Panc1 (cell line): Measurements from ENCODE around the gene CHRM4. TPM values are rescaled to one million over a fixed set of nuclear protein-coding genes. Genes with fewer than 3 reads are reported as not detected.

Source experiments
- ATAC-seq: fragments of 200-7000 bp; cut with Tn5 transposase; 2 replicates; pipeline ENCODE4 v1.9.1; 2020; ENCODE audit warnings: mild to moderate bottlenecking, moderate library complexity
- BruUV-seq: library from RNA; stranded (reverse); fragments of 400-500 nt; replicated peaks from 2 replicates; lab custom pipeline; 2021; lab: Mats Ljungman, UMichigan
- CTCF ChIA-PET: fragments of 300-600 bp; sonication (Branson Sonifier 250); formaldehyde crosslinking; loops from one replicate; lab custom pipeline; 2022; ENCODE audit warnings: antibody characterized with exemption; lab: Charles Lee
- POLR2A ChIA-PET: fragments of 300-600 bp; sonication (Branson Sonifier 250); formaldehyde crosslinking; loops from one replicate; lab custom pipeline; 2022; ENCODE audit warnings: antibody characterized with exemption; lab: Charles Lee
- DNase-seq: peaks from one replicate; pipeline ENCODE4 v3.0.0-alpha.2; 2010; ENCODE audit warnings: low read depth, low spot score
- H3K27ac ChIP-seq: 2 replicates; pipeline ENCODE4 v1.5.1; 2011; ENCODE audit warnings: mild to moderate bottlenecking, low read length, inconsistent platforms
- H3K27me3 ChIP-seq: fragments of 200-500 bp; sonication (Bioruptor generic); 2 replicates; pipeline ENCODE4 v1.6.0; 2014; ENCODE audit warnings: low read length, inconsistent platforms; ENCODE audit not compliant: control insufficient read depth, insufficient read depth
- H3K36me3 ChIP-seq: fragments of 200-500 bp; sonication (Bioruptor generic); 2 replicates; pipeline ENCODE4 v1.5.1; 2014; ENCODE audit warnings: inconsistent platforms, mild to moderate bottlenecking, low read length, moderate library complexity; ENCODE audit not compliant: control insufficient read depth, insufficient read depth
- H3K4me1 ChIP-seq: 2 replicates; pipeline ENCODE4 v1.5.1; 2011; ENCODE audit warnings: inconsistent platforms, mild to moderate bottlenecking, low read length, moderate library complexity; ENCODE audit not compliant: control insufficient read depth, insufficient read depth
- H3K4me3 ChIP-seq, 2 experiments: 2 replicates each; pipeline ENCODE4 v1.5.1; 2011 to 2012; ENCODE audit warnings: low read depth in 2 of 2, low read length in 2 of 2, mild to moderate bottlenecking in 2 of 2, inconsistent platforms in 1 of 2, moderate library complexity in 1 of 2
- H3K9me3 ChIP-seq: fragments of 200-500 bp; sonication (Bioruptor generic); 2 replicates; pipeline ENCODE4 v1.5.1; 2014; ENCODE audit warnings: low read depth, mild to moderate bottlenecking, inconsistent platforms, low read length, moderate library complexity; ENCODE audit not compliant: control insufficient read depth, insufficient read depth
- CTCF ChIP-seq: fragments of 450-650 bp; IDR thresholded peaks from 2 replicates; pipeline ENCODE4 v1.5.1; 2017; ENCODE audit warnings: mild to moderate bottlenecking
- POLR2AphosphoS5 ChIP-seq: IDR thresholded peaks from 2 replicates; pipeline ENCODE4 v1.6.1; 2012; ENCODE audit warnings: mild to moderate bottlenecking, low read depth, low read length, moderate library complexity
- REST ChIP-seq, 2 experiments: IDR thresholded peaks; 2 replicates each; pipeline ENCODE4 v1.6.1; 2011 to 2012; ENCODE audit warnings: low read depth in 2 of 2, control low read depth in 1 of 2, low read length in 1 of 2, mild to moderate bottlenecking in 1 of 2, moderate library complexity in 1 of 2; ENCODE audit not compliant: insufficient read depth in 1 of 2
- SIN3A ChIP-seq: IDR thresholded peaks from 2 replicates; pipeline ENCODE4 v1.6.1; 2012; ENCODE audit warnings: low read depth, mild to moderate bottlenecking, low read length, moderate library complexity, borderline replicate concordance; ENCODE audit not compliant: insufficient read depth
- TCF7L2 ChIP-seq: IDR thresholded peaks from 2 replicates; pipeline ENCODE4 v1.6.1; 2011; ENCODE audit warnings: mild to moderate bottlenecking, low read depth, low read length, inconsistent platforms
- in situ Hi-C: cut with HindIII; loops from 2 replicates; pipeline ENCODE4 v1.10.0; 2016; ENCODE audit warnings: low sequenced_read_pairs, low pct_unique_long_range_greater_than_20kb
- intact Hi-C: fragments of 100-400 bp; cut with micrococcal nuclease; formaldehyde crosslinking; loops from one replicate; pipeline ENCODE4 v1.10.0; 2022; ENCODE audit not compliant: unreplicated experiment
- total RNA-seq: library from RNA; stranded (reverse); gene quantifications from one replicate; pipeline ENCODE4 v1.2.1, GENCODE V29; 2021; ENCODE audit not compliant: unreplicated experiment

The CHRM4 gene
- total RNA-seq, 1 experiment from 2014 or later, result 3.1 TPM

- TF ChIP-seq TCF7L2 (no peak), CTCF (no peak), SIN3A (no peak), REST (IDR thresholded peaks at IDR 0.05; ENCODE audit: insufficient read depth in 1 of 2, low read depth in 2 of 2, low read length in 1 of 2) (no peak), POLR2AphosphoS5 (no peak)
- Histone ChIP-seq H3K4me1 (peaks cover 7% of the 10 kb centered on the region), H3K27ac (no peak overlapping the region), H3K4me3 (no peak overlapping the region), H3K9me3 (no peaks in the 10 kb centered on the region), H3K27me3 (no peaks in the 10 kb centered on the region), H3K36me3 (no peaks in the 10 kb centered on the region)
- intact Hi-C loops (no loop called here), in situ Hi-C loops (no loop called here)
- POLR2A ChIA-PET, result no interaction called here
- BruUV-seq, result no TSS peak
- CTCF ChIA-PET, result interaction anchor here (0.6 kb wide), 1 partner anchor 1016 kb away, joined by 3 read pairs; no protein-coding TSS in a partner anchor
- ATAC-seq (no peak; the same call in 1 of the 2 replicates), DNase-seq (no peak)
Measured at GRCh38 chr11:46338988-46339666, 52.4 kb downstream of the CHRM4 start.

- no peak for TF ChIP-seq SIN3A
- no peak for TF ChIP-seq TCF7L2
- TF ChIP-seq REST (IDR thresholded peaks at IDR 0.05; ENCODE audit: insufficient read depth in 1 of 2, low read depth in 2 of 2, low read length in 1 of 2), result no peak
- no peak for TF ChIP-seq CTCF
- no peak for TF ChIP-seq POLR2AphosphoS5
- Histone ChIP-seq H3K27me3 (no peaks in the 10 kb centered on the region), H3K4me3 (no peak overlapping the region), H3K9me3 (no peaks in the 10 kb centered on the region), H3K4me1 (peaks cover 7% of the 10 kb centered on the region), H3K36me3 (no peaks in the 10 kb centered on the region), H3K27ac (no peak overlapping the region)
- ChIA-PET POLR2A (no interaction called here), CTCF (no interaction called here)
- ATAC-seq (no peak), DNase-seq (no peak)
- in situ Hi-C loops, result no loop called here
- BruUV-seq, result no TSS peak
- intact Hi-C loops, result no loop called here
Measured at GRCh38 chr11:46338636-46338987, 53.0 kb downstream of the CHRM4 start.
